ENCODE data around the gene LIMK1.
"Not testable (repeated sequence)": the region's sequence is repeated elsewhere in the genome, so short reads cannot be mapped to it uniquely, and the experiment has no call there.

Gene LIMK1

DNA sequence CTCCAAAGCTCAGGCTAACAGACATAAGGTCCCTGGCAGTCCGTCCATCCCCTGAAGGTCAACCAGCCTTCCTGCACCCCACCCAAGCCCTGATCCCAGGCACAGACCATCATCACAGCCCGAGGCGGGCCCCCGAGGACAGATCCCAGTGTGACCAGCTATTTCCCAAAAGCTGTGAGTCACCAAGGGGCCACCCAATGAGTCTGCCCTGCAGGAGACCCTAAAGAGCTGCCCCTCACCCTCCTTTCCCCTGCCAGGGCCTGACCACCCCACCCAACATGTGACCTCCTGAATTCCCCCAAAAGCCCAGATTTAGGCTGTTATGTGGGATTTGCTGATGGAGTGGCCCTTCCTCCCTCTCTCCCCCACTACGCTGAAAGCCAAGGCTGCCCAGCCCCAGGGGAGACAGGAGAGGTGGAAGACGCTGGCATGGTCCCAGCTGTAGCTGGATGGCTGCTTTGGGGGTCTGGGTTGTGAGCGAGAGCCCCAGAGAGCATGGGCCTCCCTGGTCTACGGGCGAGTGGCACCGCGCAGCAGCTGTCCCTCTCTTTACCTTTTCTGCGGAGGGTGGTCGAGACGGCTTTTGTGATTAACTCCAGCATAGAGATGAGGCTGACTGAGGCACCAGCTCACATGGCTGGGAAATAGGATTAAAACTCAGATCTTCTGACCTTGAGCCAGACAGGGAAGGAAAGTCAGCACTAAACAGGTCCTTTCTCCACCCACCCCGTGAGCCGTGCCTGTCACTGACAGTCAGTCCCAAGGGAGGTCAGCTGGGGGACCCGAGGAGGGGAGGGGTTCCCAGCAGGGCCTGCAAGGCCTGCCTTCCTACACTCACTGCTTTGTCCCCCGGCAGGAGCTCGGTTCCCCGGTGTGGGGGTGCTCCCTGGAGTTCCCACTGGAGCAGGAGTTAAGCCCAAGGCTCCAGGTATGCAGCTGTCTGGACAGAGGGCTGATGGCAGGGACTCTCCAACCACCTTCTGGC lies 38.9 kb upstream of the LIMK1 start:
- H3K27me3 ChIP-seq (ENCODE audit: control insufficient read depth in 1 of 2, insufficient read depth in 2 of 2, low read length in 2 of 2), result no peaks in the 10 kb centered on the region
- H3K9me3 ChIP-seq (ENCODE audit: control insufficient read depth in 1 of 2, low read length in 2 of 2), result no peaks in the 10 kb centered on the region
- no peak overlapping the region for H3K4me3 ChIP-seq (ENCODE audit: low read depth in 1 of 2, low read length in 2 of 2)
- no peak overlapping the region for H3K9ac ChIP-seq (ENCODE audit: low read depth in 1 of 2, low read length in 2 of 2)
- H3K36me3 ChIP-seq (ENCODE audit: control insufficient read depth in 1 of 2, insufficient read depth in 2 of 2, low read length in 2 of 2), result peaks cover 0 to 12% of the 10 kb centered on the region in 2 donors
- no peak overlapping the region for H3K27ac ChIP-seq (ENCODE audit: low read depth, low read length)
- no peaks in the 10 kb centered on the region for H3K4me1 ChIP-seq (ENCODE audit: control insufficient read depth in 1 of 2, insufficient read depth in 2 of 2, low read length in 2 of 2)

DNA sequence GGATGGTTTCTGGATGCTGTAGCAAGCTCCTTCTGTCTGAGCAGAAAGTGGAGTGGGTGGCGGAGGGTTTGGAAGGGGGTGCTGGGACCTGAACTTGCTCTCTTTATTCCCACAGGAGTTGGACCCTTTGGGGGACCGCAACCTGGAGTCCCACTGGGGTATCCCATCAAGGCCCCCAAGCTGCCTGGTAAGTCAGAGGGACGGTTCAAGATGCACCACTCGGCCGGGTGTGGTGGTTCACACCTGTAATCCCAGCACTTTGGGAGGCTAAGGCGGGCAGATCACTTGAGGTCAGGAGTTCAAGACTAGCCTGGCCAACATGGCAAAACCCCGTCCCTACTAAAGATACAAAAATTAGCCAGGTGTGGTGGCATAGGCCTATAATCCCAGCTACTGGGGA lies 37.0 kb upstream of the LIMK1 start:
- H3K4me1 ChIP-seq (ENCODE audit: control insufficient read depth in 1 of 2, insufficient read depth in 2 of 2, low read length in 2 of 2); H3K27ac ChIP-seq (ENCODE audit: low read depth, low read length); H3K27me3 ChIP-seq (ENCODE audit: control insufficient read depth in 1 of 2, insufficient read depth in 2 of 2, low read length in 2 of 2); H3K4me3 ChIP-seq (ENCODE audit: low read depth in 1 of 2, low read length in 2 of 2); H3K9ac ChIP-seq (ENCODE audit: low read depth in 1 of 2, low read length in 2 of 2); H3K9me3 ChIP-seq (ENCODE audit: control insufficient read depth in 1 of 2, low read length in 2 of 2): not testable (repeated sequence)
- H3K36me3 ChIP-seq (ENCODE audit: control insufficient read depth in 1 of 2, insufficient read depth in 2 of 2, low read length in 2 of 2), result peaks cover 0 to 15% of the 10 kb centered on the region in 2 donors

GRCh38 chr7:74047804-74048380 lies 35.7 kb upstream of the LIMK1 start:
- no peaks in the 10 kb centered on the region for H3K4me1 ChIP-seq (ENCODE audit: control insufficient read depth in 1 of 2, insufficient read depth in 2 of 2, low read length in 2 of 2)
- no peak overlapping the region for H3K27ac ChIP-seq (ENCODE audit: low read depth, low read length)
- no peak overlapping the region for H3K9ac ChIP-seq (ENCODE audit: low read depth in 1 of 2, low read length in 2 of 2)
- no peaks in the 10 kb centered on the region for H3K9me3 ChIP-seq (ENCODE audit: control insufficient read depth in 1 of 2, low read length in 2 of 2)
- no peak overlapping the region for H3K4me3 ChIP-seq (ENCODE audit: low read depth in 1 of 2, low read length in 2 of 2)
- peaks cover 0 to 15% of the 10 kb centered on the region in 2 donors for H3K36me3 ChIP-seq (ENCODE audit: control insufficient read depth in 1 of 2, insufficient read depth in 2 of 2, low read length in 2 of 2)
- H3K27me3 ChIP-seq (ENCODE audit: control insufficient read depth in 1 of 2, insufficient read depth in 2 of 2, low read length in 2 of 2), result no peaks in the 10 kb centered on the region

DNA sequence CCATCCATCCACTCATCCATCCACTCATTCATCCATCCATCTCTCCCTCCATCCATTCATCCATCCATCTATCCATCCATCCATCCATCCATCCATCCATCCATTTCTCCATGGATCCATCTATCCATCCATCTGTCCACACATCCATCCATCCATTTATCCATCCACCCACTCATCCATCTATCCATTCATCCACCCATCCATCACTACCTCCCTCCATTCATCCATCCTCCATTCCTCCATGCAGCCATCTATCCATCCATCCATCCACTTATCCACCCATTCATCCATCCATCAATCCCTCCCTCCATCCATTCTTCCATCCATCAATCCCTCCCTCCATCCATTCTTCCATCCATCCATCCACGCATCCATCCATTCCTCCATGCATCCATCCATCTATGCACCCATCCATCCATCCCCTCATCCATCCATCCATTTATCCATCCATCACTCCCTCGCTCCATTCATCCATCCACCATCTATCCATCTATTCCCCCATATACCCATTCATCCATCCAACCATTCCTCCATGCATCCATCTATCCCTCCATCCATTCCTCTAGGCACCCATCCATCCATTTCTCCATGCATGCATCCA lies 34.5 kb upstream of the LIMK1 start:
- Histone ChIP-seq H3K4me1 (ENCODE audit: control insufficient read depth in 1 of 2, insufficient read depth in 2 of 2, low read length in 2 of 2) (no peaks in the 10 kb centered on the region), H3K9ac (ENCODE audit: low read depth in 1 of 2, low read length in 2 of 2) (no peak overlapping the region), H3K27ac (ENCODE audit: low read depth, low read length) (no peak overlapping the region), H3K4me3 (ENCODE audit: low read depth in 1 of 2, low read length in 2 of 2) (no peak overlapping the region), H3K9me3 (ENCODE audit: control insufficient read depth in 1 of 2, low read length in 2 of 2) (no peaks in the 10 kb centered on the region), H3K36me3 (ENCODE audit: control insufficient read depth in 1 of 2, insufficient read depth in 2 of 2, low read length in 2 of 2) (peaks cover 0 to 15% of the 10 kb centered on the region in 2 donors), H3K27me3 (ENCODE audit: control insufficient read depth in 1 of 2, insufficient read depth in 2 of 2, low read length in 2 of 2) (no peaks in the 10 kb centered on the region)

GRCh38 chr7:74049997-74050798 lies 33.4 kb upstream of the LIMK1 start:
- Histone ChIP-seq H3K27ac (ENCODE audit: low read depth, low read length) (no peak overlapping the region), H3K9ac (ENCODE audit: low read depth in 1 of 2, low read length in 2 of 2) (no peak overlapping the region), H3K9me3 (ENCODE audit: control insufficient read depth in 1 of 2, low read length in 2 of 2) (no peaks in the 10 kb centered on the region), H3K36me3 (ENCODE audit: control insufficient read depth in 1 of 2, insufficient read depth in 2 of 2, low read length in 2 of 2) (peaks cover 0 to 15% of the 10 kb centered on the region in 2 donors), H3K4me1 (ENCODE audit: control insufficient read depth in 1 of 2, insufficient read depth in 2 of 2, low read length in 2 of 2) (no peaks in the 10 kb centered on the region), H3K4me3 (ENCODE audit: low read depth in 1 of 2, low read length in 2 of 2) (no peak overlapping the region), H3K27me3 (ENCODE audit: control insufficient read depth in 1 of 2, insufficient read depth in 2 of 2, low read length in 2 of 2) (no peaks in the 10 kb centered on the region)

GRCh38 chr7:74051193-74051592 lies 32.4 kb upstream of the LIMK1 start:
- H3K4me1 ChIP-seq (ENCODE audit: control insufficient read depth in 1 of 2, insufficient read depth in 2 of 2, low read length in 2 of 2), result no peaks in the 10 kb centered on the region
- H3K27ac ChIP-seq (ENCODE audit: low read depth, low read length), result no peak overlapping the region
- peaks cover 0 to 15% of the 10 kb centered on the region in 2 donors for H3K36me3 ChIP-seq (ENCODE audit: control insufficient read depth in 1 of 2, insufficient read depth in 2 of 2, low read length in 2 of 2)

GRCh38 chr7:74051629-74052410 lies 31.8 kb upstream of the LIMK1 start:
- H3K27ac ChIP-seq (ENCODE audit: low read depth, low read length), result no peak overlapping the region
- H3K36me3 ChIP-seq (ENCODE audit: control insufficient read depth in 1 of 2, insufficient read depth in 2 of 2, low read length in 2 of 2), result peaks cover 0 to 15% of the 10 kb centered on the region in 2 donors

More at GRCh38 chr7:74051193-74051592, 32.4 kb upstream of the LIMK1 start:
- Histone ChIP-seq H3K27me3 (ENCODE audit: control insufficient read depth in 1 of 2, insufficient read depth in 2 of 2, low read length in 2 of 2) (no peaks in the 10 kb centered on the region), H3K4me3 (ENCODE audit: low read depth in 1 of 2, low read length in 2 of 2) (no peak overlapping the region), H3K9ac (ENCODE audit: low read depth in 1 of 2, low read length in 2 of 2) (no peak overlapping the region), H3K9me3 (ENCODE audit: control insufficient read depth in 1 of 2, low read length in 2 of 2) (no peaks in the 10 kb centered on the region)

DNA sequence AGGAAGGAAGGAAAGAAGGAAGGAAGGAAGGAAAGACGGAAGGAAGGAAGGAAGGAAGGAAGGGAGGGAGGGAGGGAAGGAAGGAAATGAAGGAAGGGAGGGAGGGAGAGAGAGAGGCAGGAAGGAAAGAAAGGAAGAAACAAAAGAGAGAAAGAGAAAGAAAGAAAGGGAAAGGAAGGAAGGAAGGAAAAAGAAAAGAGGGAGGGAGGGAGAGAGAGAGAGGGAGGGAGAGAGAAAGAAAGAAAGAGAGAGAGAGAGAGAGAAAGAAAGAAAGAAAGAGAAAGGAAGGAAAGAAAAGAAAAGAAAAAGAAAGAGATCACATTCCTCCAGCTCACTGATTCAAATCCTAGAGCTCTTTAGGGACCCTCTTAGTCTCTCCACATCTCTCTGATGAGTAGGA lies 31.0 kb upstream of the LIMK1 start:
- no peak overlapping the region for H3K4me3 ChIP-seq (ENCODE audit: low read depth in 1 of 2, low read length in 2 of 2)
- no peak overlapping the region for H3K9ac ChIP-seq (ENCODE audit: low read depth in 1 of 2, low read length in 2 of 2)
- no peaks in the 10 kb centered on the region for H3K27me3 ChIP-seq (ENCODE audit: control insufficient read depth in 1 of 2, insufficient read depth in 2 of 2, low read length in 2 of 2)
- H3K36me3 ChIP-seq (ENCODE audit: control insufficient read depth in 1 of 2, insufficient read depth in 2 of 2, low read length in 2 of 2), result peaks cover 0 to 15% of the 10 kb centered on the region in 2 donors
- H3K27ac ChIP-seq (ENCODE audit: low read depth, low read length), result no peak overlapping the region
- no peaks in the 10 kb centered on the region for H3K9me3 ChIP-seq (ENCODE audit: control insufficient read depth in 1 of 2, low read length in 2 of 2)
- no peaks in the 10 kb centered on the region for H3K4me1 ChIP-seq (ENCODE audit: control insufficient read depth in 1 of 2, insufficient read depth in 2 of 2, low read length in 2 of 2)

More at GRCh38 chr7:74051629-74052410, 31.8 kb upstream of the LIMK1 start:
- H3K4me1 ChIP-seq (ENCODE audit: control insufficient read depth in 1 of 2, insufficient read depth in 2 of 2, low read length in 2 of 2), result no peaks in the 10 kb centered on the region
- no peak overlapping the region for H3K4me3 ChIP-seq (ENCODE audit: low read depth in 1 of 2, low read length in 2 of 2)
- H3K9me3 ChIP-seq (ENCODE audit: control insufficient read depth in 1 of 2, low read length in 2 of 2), result no peaks in the 10 kb centered on the region
- no peak overlapping the region for H3K9ac ChIP-seq (ENCODE audit: low read depth in 1 of 2, low read length in 2 of 2)
- H3K27me3 ChIP-seq (ENCODE audit: control insufficient read depth in 1 of 2, insufficient read depth in 2 of 2, low read length in 2 of 2), result no peaks in the 10 kb centered on the region

DNA sequence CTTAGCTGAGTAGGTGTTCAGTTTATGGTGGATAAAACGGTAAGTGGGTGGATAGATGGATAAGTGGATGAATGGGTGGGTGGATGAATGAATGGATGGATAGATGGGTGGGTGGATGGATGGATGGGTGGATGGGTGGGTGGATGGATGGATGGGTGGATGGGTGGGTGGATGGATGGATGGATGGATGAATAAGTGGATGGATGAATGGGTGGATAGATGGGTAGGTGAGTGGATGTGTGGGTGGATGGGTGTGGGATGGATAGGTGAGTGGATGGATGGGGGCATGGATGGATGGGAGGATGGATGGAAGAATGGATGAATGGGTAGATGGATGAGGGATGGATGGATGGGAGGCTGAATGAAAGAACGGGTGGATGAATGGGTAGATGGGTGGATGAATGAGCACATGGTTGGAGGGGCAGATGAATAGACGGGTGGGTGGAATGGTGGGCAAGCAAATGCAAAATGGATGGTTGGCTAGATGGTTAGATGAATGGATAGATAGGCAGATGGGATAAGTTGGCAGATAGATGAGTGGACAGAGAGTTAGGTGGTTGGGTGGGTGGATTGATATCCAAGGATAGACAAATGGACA lies 29.9 kb upstream of the LIMK1 start:
- Histone ChIP-seq H3K9me3 (ENCODE audit: control insufficient read depth in 1 of 2, low read length in 2 of 2) (no peaks in the 10 kb centered on the region), H3K4me1 (ENCODE audit: control insufficient read depth in 1 of 2, insufficient read depth in 2 of 2, low read length in 2 of 2) (no peaks in the 10 kb centered on the region)

More for the DNA sequence above, 29.9 kb upstream of the LIMK1 start:
- H3K4me3 ChIP-seq (ENCODE audit: low read depth in 1 of 2, low read length in 2 of 2), result no peak overlapping the region
- H3K27ac ChIP-seq (ENCODE audit: low read depth, low read length), result no peak overlapping the region
- no peaks in the 10 kb centered on the region for H3K27me3 ChIP-seq (ENCODE audit: control insufficient read depth in 1 of 2, insufficient read depth in 2 of 2, low read length in 2 of 2)
- H3K36me3 ChIP-seq (ENCODE audit: control insufficient read depth in 1 of 2, insufficient read depth in 2 of 2, low read length in 2 of 2), result peaks cover 0 to 13% of the 10 kb centered on the region in 2 donors
- H3K9ac ChIP-seq (ENCODE audit: low read depth in 1 of 2, low read length in 2 of 2), result no peak overlapping the region
